Nephron progenitor cell (in vitro differentiated cells): Measurements from ENCODE around the gene GPR87.

Source experiments
- DNase-seq: peaks from one replicate; pipeline ENCODE4 v3.0.0; 2021
- H3K27ac Mint-ChIP-seq: 2 replicates; pipeline ENCODE4 v1.8.0; 2021; ENCODE audit warnings: mild to moderate bottlenecking, moderate library complexity, mixed read lengths
- H3K27me3 Mint-ChIP-seq: 2 replicates; pipeline ENCODE4 v1.8.0; 2021; ENCODE audit warnings: mild to moderate bottlenecking, low read depth, mixed read lengths; ENCODE audit not compliant: poor library complexity
- H3K36me3 Mint-ChIP-seq: 2 replicates; pipeline ENCODE4 v1.8.0; 2021; ENCODE audit warnings: low read depth, mixed read lengths
- H3K4me1 Mint-ChIP-seq: 2 replicates; pipeline ENCODE4 v1.8.0; 2021; ENCODE audit warnings: mixed read lengths
- H3K4me3 Mint-ChIP-seq: 2 replicates; pipeline ENCODE4 v1.8.0; 2021; ENCODE audit warnings: mild to moderate bottlenecking, moderate library complexity, mixed read lengths
- H3K9me3 Mint-ChIP-seq: 2 replicates; pipeline ENCODE4 v1.8.0; 2021; ENCODE audit warnings: mild to moderate bottlenecking, moderate library complexity, mixed read lengths
- TF ChIP-seq, protein P1 (sequence below): fragments of 200-600 bp; sonication (generic); IDR thresholded peaks from 2 replicates; pipeline ENCODE4 v1.5.0; 2021; ENCODE audit warnings: antibody characterized with exemption

GPR87 gene

DNA sequence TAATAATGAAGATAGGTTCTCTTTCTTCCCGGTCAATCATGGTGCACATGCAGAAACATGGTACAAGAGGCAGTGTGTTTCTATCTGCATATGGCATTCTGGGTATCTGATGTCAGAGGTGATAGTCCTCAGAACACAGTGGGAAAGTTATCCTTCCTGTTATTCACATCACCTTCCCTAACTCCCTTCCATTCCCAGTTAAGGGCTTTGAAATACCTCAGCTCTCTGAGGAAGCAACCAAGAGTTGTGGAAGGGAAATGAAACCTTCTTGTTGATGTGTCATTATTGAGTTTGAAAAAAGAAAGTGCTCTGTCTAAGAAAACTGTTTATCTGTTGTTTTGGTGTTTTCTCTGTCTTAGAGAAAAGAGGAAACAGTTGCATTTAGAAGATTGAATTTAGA lies 34.6 kb upstream of the GPR87 start:
- Mint-ChIP-seq H3K27me3 (no peaks in the 10 kb centered on the region), H3K27ac (no peak overlapping the region), H3K9me3 (no peaks in the 10 kb centered on the region), H3K4me1 (peaks cover 4% of the 10 kb centered on the region), H3K4me3 (no peak overlapping the region), H3K36me3 (peaks cover 17% of the 10 kb centered on the region)
- TF ChIP-seq, protein P1, sequence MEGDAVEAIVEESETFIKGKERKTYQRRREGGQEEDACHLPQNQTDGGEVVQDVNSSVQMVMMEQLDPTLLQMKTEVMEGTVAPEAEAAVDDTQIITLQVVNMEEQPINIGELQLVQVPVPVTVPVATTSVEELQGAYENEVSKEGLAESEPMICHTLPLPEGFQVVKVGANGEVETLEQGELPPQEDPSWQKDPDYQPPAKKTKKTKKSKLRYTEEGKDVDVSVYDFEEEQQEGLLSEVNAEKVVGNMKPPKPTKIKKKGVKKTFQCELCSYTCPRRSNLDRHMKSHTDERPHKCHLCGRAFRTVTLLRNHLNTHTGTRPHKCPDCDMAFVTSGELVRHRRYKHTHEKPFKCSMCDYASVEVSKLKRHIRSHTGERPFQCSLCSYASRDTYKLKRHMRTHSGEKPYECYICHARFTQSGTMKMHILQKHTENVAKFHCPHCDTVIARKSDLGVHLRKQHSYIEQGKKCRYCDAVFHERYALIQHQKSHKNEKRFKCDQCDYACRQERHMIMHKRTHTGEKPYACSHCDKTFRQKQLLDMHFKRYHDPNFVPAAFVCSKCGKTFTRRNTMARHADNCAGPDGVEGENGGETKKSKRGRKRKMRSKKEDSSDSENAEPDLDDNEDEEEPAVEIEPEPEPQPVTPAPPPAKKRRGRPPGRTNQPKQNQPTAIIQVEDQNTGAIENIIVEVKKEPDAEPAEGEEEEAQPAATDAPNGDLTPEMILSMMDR = no peak
- no peak for DNase-seq

- Mint-ChIP-seq H3K27me3 (no peaks in the 10 kb centered on the region), H3K4me3 (no peak overlapping the region), H3K4me1 (peaks cover 4% of the 10 kb centered on the region), H3K9me3 (no peaks in the 10 kb centered on the region), H3K36me3 (peaks cover 13% of the 10 kb centered on the region), H3K27ac (no peak overlapping the region)
- TF ChIP-seq, protein P1 = no peak
- no peak for DNase-seq
Measured at GRCh38 chr3:151350656-151351055, 34.0 kb upstream of the GPR87 start.

DNA sequence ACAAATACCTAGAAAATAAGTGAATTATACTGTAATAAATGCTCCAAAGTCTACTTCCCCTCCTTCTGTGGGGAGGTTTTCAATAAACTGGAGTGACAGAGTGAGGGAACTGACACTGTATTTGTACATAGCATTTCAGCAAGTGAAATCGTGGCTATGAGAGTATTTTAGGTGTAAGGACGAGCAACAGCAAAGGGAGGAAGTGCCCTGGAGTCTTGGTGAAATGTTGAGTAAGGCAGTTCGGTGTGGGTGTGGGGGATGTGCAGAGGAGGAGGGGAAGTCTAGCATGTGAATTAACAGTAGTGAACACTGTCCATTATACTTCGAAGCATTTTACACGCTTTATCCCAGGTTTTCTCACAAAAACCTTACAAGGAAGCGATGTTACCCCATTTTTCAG lies 30.8 kb upstream of the GPR87 start:
- H3K9me3 Mint-ChIP-seq = no peaks in the 10 kb centered on the region
- H3K4me1 Mint-ChIP-seq = peaks cover 4% of the 10 kb centered on the region
- H3K36me3 Mint-ChIP-seq = peaks cover 6% of the 10 kb centered on the region
- no peak overlapping the region for H3K27ac Mint-ChIP-seq
- TF ChIP-seq, protein P1 = no peak
- no peak overlapping the region for H3K4me3 Mint-ChIP-seq
- no peak for DNase-seq
- no peaks in the 10 kb centered on the region for H3K27me3 Mint-ChIP-seq

DNA sequence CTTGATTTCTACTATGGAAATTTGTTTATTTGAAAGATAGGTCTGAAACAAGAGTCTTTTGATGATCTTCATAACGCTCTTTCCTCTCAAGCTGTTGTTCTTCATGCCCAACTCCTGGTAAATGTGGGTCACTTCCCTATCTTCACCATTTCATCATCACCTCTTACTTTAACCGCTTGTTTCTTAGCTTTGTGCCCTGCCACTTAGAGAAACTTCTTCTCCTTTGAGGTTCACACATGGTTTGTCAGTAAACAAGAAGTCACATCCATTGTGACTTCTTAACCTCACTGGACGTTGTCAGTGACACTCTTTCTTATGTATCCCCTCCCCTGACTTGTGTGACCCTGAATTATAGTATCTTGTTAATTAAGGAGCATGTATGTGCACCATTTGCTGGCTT lies 29.7 kb upstream of the GPR87 start:
- Mint-ChIP-seq H3K4me3 (no peak overlapping the region), H3K27ac (no peak overlapping the region), H3K9me3 (no peaks in the 10 kb centered on the region), H3K27me3 (no peaks in the 10 kb centered on the region), H3K4me1 (peaks cover 4% of the 10 kb centered on the region), H3K36me3 (peaks cover 6% of the 10 kb centered on the region)
- DNase-seq = no peak
- TF ChIP-seq, protein P1 = no peak

DNA sequence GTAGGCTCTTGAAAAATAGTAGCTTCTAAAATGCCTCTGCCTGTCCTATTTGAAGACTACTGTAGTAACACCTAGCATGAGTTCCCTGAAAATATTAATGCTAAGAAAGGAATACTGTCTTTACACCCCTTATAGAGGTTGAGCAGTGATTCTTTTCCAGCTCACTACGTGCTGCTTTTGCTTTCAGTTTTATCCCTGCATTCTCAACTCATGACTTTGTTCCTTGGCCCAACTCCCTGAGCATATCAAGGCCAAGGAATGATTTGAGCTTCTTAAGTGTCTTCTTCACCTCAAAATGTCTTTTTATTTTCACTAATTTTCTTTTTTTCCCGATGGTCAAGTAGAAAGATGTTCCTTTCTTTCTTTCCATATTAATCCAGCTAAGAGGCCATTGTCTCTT lies 29.2 kb upstream of the GPR87 start:
- no peak for DNase-seq
- TF ChIP-seq, protein P1 = no peak
- no peak overlapping the region for H3K4me3 Mint-ChIP-seq
- no peak overlapping the region for H3K27ac Mint-ChIP-seq
- peaks cover 4% of the 10 kb centered on the region for H3K4me1 Mint-ChIP-seq
- H3K9me3 Mint-ChIP-seq = no peaks in the 10 kb centered on the region
- peaks cover 5% of the 10 kb centered on the region for H3K36me3 Mint-ChIP-seq
- no peaks in the 10 kb centered on the region for H3K27me3 Mint-ChIP-seq

- DNase-seq = no peak
- TF ChIP-seq, protein P1 = no peak
- Mint-ChIP-seq H3K36me3 (no peaks in the 10 kb centered on the region), H3K4me3 (no peak overlapping the region), H3K27me3 (no peaks in the 10 kb centered on the region), H3K9me3 (no peaks in the 10 kb centered on the region), H3K27ac (no peak overlapping the region), H3K4me1 (no peaks in the 10 kb centered on the region)
Measured at GRCh38 chr3:151331696-151332095, 15.1 kb upstream of the GPR87 start.
